Effector CD8-positive, alpha-beta T cell (primary cell): ENCODE measurements around the gene CACNA1C.

Experiments used
- DNase-seq: peaks from one replicate; lab custom pipeline; 2025; lab: John Stamatoyannopoulos, UW

Gene CACNA1C

GRCh38 chr12:2456122-2456812 is 403.5 kb downstream of the CACNA1C start:
- no peak for DNase-seq

GRCh38 chr12:2456813-2457186 is 404.0 kb downstream of the CACNA1C start:
- DNase-seq = no peak

GRCh38 chr12:2457215-2457932 is 404.6 kb downstream of the CACNA1C start:
- no peak for DNase-seq

- DNase-seq = no peak
These were observed 405.2 kb downstream of the CACNA1C start for GRCh38 chr12:2457933-2458414.

GRCh38 chr12:2460051-2460670 is 407.4 kb downstream of the CACNA1C start:
- no peak for DNase-seq

- DNase-seq = no peak
These were observed 408.3 kb downstream of the CACNA1C start for GRCh38 chr12:2461046-2461445.

- DNase-seq = no peak
These were observed 408.9 kb downstream of the CACNA1C start for GRCh38 chr12:2461645-2462044.

- DNase-seq = no peak
These were observed 409.3 kb downstream of the CACNA1C start for GRCh38 chr12:2462087-2462486.

GRCh38 chr12:2463719-2464118 is 410.9 kb downstream of the CACNA1C start:
- no peak for DNase-seq

GRCh38 chr12:2465681-2466080 is 412.9 kb downstream of the CACNA1C start:
- DNase-seq = no peak

- no peak for DNase-seq
These were observed 413.4 kb downstream of the CACNA1C start for GRCh38 chr12:2466211-2466610.

GRCh38 chr12:2467447-2468195 is 414.8 kb downstream of the CACNA1C start:
- no peak for DNase-seq

GRCh38 chr12:2475984-2476383 is 423.2 kb downstream of the CACNA1C start:
- DNase-seq = no peak

- DNase-seq = no peak
These were observed 424.4 kb downstream of the CACNA1C start for GRCh38 chr12:2477009-2477766.

- no peak for DNase-seq
These were observed 427.2 kb downstream of the CACNA1C start for GRCh38 chr12:2479851-2480535.

GRCh38 chr12:2481346-2481745 is 428.6 kb downstream of the CACNA1C start:
- no peak for DNase-seq

GRCh38 chr12:2481951-2482350 is 429.2 kb downstream of the CACNA1C start:
- DNase-seq = no peak

GRCh38 chr12:2482938-2483660 is 430.3 kb downstream of the CACNA1C start:
- DNase-seq = no peak

- DNase-seq = no peak
These were observed 430.9 kb downstream of the CACNA1C start for GRCh38 chr12:2483713-2484112.

- DNase-seq = no peak
These were observed 431.5 kb downstream of the CACNA1C start for GRCh38 chr12:2484141-2484776.
